Measurements from ENCODE around the gene GSG1. TPM values are rescaled to one million over a fixed set of nuclear protein-coding genes. Genes with fewer than 3 reads are reported as not detected.

The GSG1 gene
- total and polyA plus RNA-seq, 2 donors (not counting 3 experiments of a cell fraction or from before 2014, with no cell fraction given): not detected

- Histone ChIP-seq H3K27ac (ENCODE audit: insufficient read depth, low read depth, low read length) (no peak overlapping the region), H3K4me3 (replicated peaks in 1 of 3; ENCODE audit: insufficient read depth in 1 of 3, low read depth in 1 of 3, low read length in 3 of 3) (no peak overlapping the region), H3K79me2 (ENCODE audit: control insufficient read depth, insufficient read depth, low read length) (no peaks in the 10 kb centered on the region), H3K36me3 (ENCODE audit: control insufficient read depth in 2 of 2, extremely low read depth in 1 of 2, insufficient read depth in 2 of 2, low read length in 2 of 2) (no peaks in the 10 kb centered on the region), H3K27me3 (ENCODE audit: control insufficient read depth in 2 of 2, insufficient read depth in 2 of 2, low read length in 2 of 2) (no peaks in the 10 kb centered on the region), H3K4me1 (ENCODE audit: control insufficient read depth, extremely low read depth, insufficient read depth, low read length) (peaks cover 25% of the 10 kb centered on the region), H2AFZ (ENCODE audit: low read depth, low read length) (no peak overlapping the region), H4K20me1 (replicated peaks; ENCODE audit: control insufficient read depth, extremely low read depth, insufficient read depth, low read length) (no peaks in the 10 kb centered on the region), H3K9me3 (replicated peaks; ENCODE audit: control insufficient read depth, insufficient read depth, low read length) (no peaks in the 10 kb centered on the region), H3K9ac (replicated peaks; ENCODE audit: extremely low read depth, insufficient read depth, low read length) (no peak overlapping the region), H3K9me1 (replicated peaks; ENCODE audit: control insufficient read depth, extremely low read depth, insufficient read depth, low read length) (no peaks in the 10 kb centered on the region), H3K4me2 (ENCODE audit: insufficient read depth, low read length) (no peak overlapping the region)
- no peak for DNase-seq (ENCODE audit: low read depth, low spot score)
- ChIA-PET POLR2A (interaction anchor here (0.6 kb wide), 2 partner anchors 18 to 76 kb away, joined by 3 read pairs; partner anchors contain the start of gene EMP1), CTCF (interaction anchor here (0.6 to 1.8 kb wide), 3 partner anchors 18 to 92 kb away, joined by 3 to 10 read pairs (median 4); no protein-coding TSS in a partner anchor)
- no peak for TF ChIP-seq FOS (IDR thresholded peaks at IDR 0.05; ENCODE audit: borderline replicate concordance, insufficient read depth, low read length)
- TF ChIP-seq JUN (IDR thresholded peaks at IDR 0.05; ENCODE audit: borderline replicate concordance, insufficient read depth, insufficient read length, low read depth): no peak
- TF ChIP-seq, protein P1, sequence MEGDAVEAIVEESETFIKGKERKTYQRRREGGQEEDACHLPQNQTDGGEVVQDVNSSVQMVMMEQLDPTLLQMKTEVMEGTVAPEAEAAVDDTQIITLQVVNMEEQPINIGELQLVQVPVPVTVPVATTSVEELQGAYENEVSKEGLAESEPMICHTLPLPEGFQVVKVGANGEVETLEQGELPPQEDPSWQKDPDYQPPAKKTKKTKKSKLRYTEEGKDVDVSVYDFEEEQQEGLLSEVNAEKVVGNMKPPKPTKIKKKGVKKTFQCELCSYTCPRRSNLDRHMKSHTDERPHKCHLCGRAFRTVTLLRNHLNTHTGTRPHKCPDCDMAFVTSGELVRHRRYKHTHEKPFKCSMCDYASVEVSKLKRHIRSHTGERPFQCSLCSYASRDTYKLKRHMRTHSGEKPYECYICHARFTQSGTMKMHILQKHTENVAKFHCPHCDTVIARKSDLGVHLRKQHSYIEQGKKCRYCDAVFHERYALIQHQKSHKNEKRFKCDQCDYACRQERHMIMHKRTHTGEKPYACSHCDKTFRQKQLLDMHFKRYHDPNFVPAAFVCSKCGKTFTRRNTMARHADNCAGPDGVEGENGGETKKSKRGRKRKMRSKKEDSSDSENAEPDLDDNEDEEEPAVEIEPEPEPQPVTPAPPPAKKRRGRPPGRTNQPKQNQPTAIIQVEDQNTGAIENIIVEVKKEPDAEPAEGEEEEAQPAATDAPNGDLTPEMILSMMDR (IDR thresholded peaks at IDR 0.05; ENCODE audit: extremely low read depth in 1 of 2, insufficient read depth in 1 of 2, low read depth in 1 of 2, low read length in 2 of 2): no peak
- no peak for TF ChIP-seq POLR2A (IDR thresholded peaks at IDR 0.05; ENCODE audit: low read depth, low read length)
- no peak for TF ChIP-seq MYC (IDR thresholded peaks at IDR 0.05; ENCODE audit: low read depth, low read length)
- TF ChIP-seq POLR2AphosphoS5 (IDR thresholded peaks at IDR 0.05; ENCODE audit: insufficient read depth, low read depth, low read length): no peak
- TF ChIP-seq MAX (IDR thresholded peaks at IDR 0.05; ENCODE audit: insufficient read depth, insufficient read length): no peak
- TF ChIP-seq EZH2 (IDR thresholded peaks at IDR 0.05; ENCODE audit: borderline replicate concordance, low read depth, low read length, severe bottlenecking): no peak
- no peak for TF ChIP-seq GATA2 (IDR thresholded peaks at IDR 0.05; ENCODE audit: insufficient read depth, insufficient read length, low read depth, low read length)
- BruUV-seq (replicated peaks): no TSS peak
- FAIRE-seq: no peak
- intact Hi-C loops (cut with micrococcal nuclease): no loop called here
- dilution Hi-C loops (cut with MboI; ENCODE audit: extremely low pct_ligation_motif_present, low sequenced_read_pairs): no loop called here
These were observed 16.4 kb upstream of the GSG1 start for GRCh38 chr12:13119826-13120225.

Measured in endothelial cell of umbilical vein (primary cell).